ENCODE data around the gene EPHA7.

- TF ChIP-seq CTCF (IDR thresholded peaks at IDR 0.05), result peak; percentile 16; the same call in 2 of the 3 replicates
- no peak for TF ChIP-seq CHD2 (IDR thresholded peaks at IDR 0.05; ENCODE audit: low read length, partially characterized antibody)
- TF ChIP-seq SMC3 (IDR thresholded peaks at IDR 0.05), result no peak
- TF ChIP-seq MAX (IDR thresholded peaks at IDR 0.05), result no peak
- peak in 1 of 2 experiments; percentile 9; a peak in 1 of 5 replicates for TF ChIP-seq RAD21 (conservative IDR thresholded peaks at IDR 0.05 in 1 of 2, IDR thresholded peaks at IDR 0.05 in 1 of 2)
- TF ChIP-seq HOXA7 (CRISPR knock-in tag; IDR thresholded peaks at IDR 0.05), result no peak
- TF ChIP-seq EP300 (IDR thresholded peaks at IDR 0.05), result no peak
- TF ChIP-seq USF2 (IDR thresholded peaks at IDR 0.05), result no peak
- no peak for TF ChIP-seq ELK1 (IDR thresholded peaks at IDR 0.05; ENCODE audit: low read depth, low read length)
- no peak for TF ChIP-seq CHD4 (IDR thresholded peaks at IDR 0.05; ENCODE audit: borderline replicate concordance)
- no peak for TF ChIP-seq BCL3 (IDR thresholded peaks at IDR 0.05)
- TF ChIP-seq HDAC2 (IDR thresholded peaks at IDR 0.05), result no peak
- TF ChIP-seq MAFK (IDR thresholded peaks at IDR 0.05; ENCODE audit: partially characterized antibody), result no peak
Measured at GRCh38 chr6:93423542-93423941, 4.2 kb upstream of the EPHA7 start.
